NCI-H1436 treated with DMSO at 0.1 percent for 48 hours (cell line): ENCODE results near the gene TCF7.
"Not testable (repeated sequence)": the region's sequence is repeated elsewhere in the genome, so short reads cannot be mapped to it uniquely, and the experiment has no call there.

Source experiments
- DNase-seq: peaks from one replicate; lab custom pipeline; 2025; lab: John Stamatoyannopoulos, UW

Gene TCF7

GRCh38 chr5:134145041-134145757, 30.7 kb downstream of the TCF7 start:
- DNase-seq: no peak

- DNase-seq: no peak
Observed at GRCh38 chr5:134145779-134146581, 31.5 kb downstream of the TCF7 start.

- DNase-seq: no peak
Observed at GRCh38 chr5:134146651-134147518, 32.4 kb downstream of the TCF7 start.

GRCh38 chr5:134148316-134148715, 33.8 kb downstream of the TCF7 start:
- DNase-seq: no peak

- no peak for DNase-seq
Observed at GRCh38 chr5:134148986-134149539, 34.6 kb downstream of the TCF7 start.

GRCh38 chr5:134149571-134150303, 35.3 kb downstream of the TCF7 start:
- DNase-seq: no peak

- no peak for DNase-seq
Observed at GRCh38 chr5:134151723-134152122, 37.2 kb downstream of the TCF7 start.

GRCh38 chr5:134152173-134152832, 37.8 kb downstream of the TCF7 start:
- not testable (repeated sequence) for DNase-seq

- no peak for DNase-seq
Observed at GRCh38 chr5:134153241-134153640, 38.8 kb downstream of the TCF7 start.

- no peak for DNase-seq
Observed at GRCh38 chr5:134153657-134154056, 39.2 kb downstream of the TCF7 start.

- no peak for DNase-seq
Observed at GRCh38 chr5:134161513-134162395, 47.3 kb downstream of the TCF7 start.

GRCh38 chr5:134162592-134162991, 48.1 kb downstream of the TCF7 start:
- DNase-seq: no peak

GRCh38 chr5:134171972-134172371, 57.5 kb downstream of the TCF7 start:
- no peak for DNase-seq

- no peak for DNase-seq
Observed at GRCh38 chr5:134174841-134175839, 60.7 kb downstream of the TCF7 start.

GRCh38 chr5:134175921-134176510, 61.5 kb downstream of the TCF7 start:
- no peak for DNase-seq

GRCh38 chr5:134176511-134177368, 62.3 kb downstream of the TCF7 start, which contains the start of gene SKP1:
Gene SKP1 (minus strand): TSS chr5:134176950. CDS start chr5:134174022, 2,928 bp downstream.
- DNase-seq: peak; percentile 22
